SK-N-SH (cell line): ENCODE results near the gene GPD2. TPM values are rescaled to one million over a fixed set of nuclear protein-coding genes. Genes with fewer than 3 reads are reported as not detected.

Experiments used
- CTCF ChIA-PET: fragments of 300-600, 350-600 bp; formaldehyde crosslinking; extraction: SDS; loops from one replicate; lab custom pipeline; 2021; lab: Yijun Ruan, JAX
- POLR2A ChIA-PET: fragments of 350-600 bp; sonication (Branson Sonifier 250); formaldehyde crosslinking; extraction: SDS; loops from one replicate; lab custom pipeline; 2020; ENCODE audit warnings: antibody characterized with exemption, inconsistent platforms; lab: Yijun Ruan, JAX
- DNase-seq: peaks from one replicate; pipeline ENCODE4 v3.0.0; 2012
- H2AFZ ChIP-seq: fragments of 200-600 bp; sonication (generic); 2 replicates; pipeline ENCODE4 v1.8.1; 2016; ENCODE audit warnings: antibody characterized with exemption, mild to moderate bottlenecking, low read depth
- H3F3A ChIP-seq: fragments of 200-600 bp; sonication (generic); replicated peaks from 2 replicates; pipeline ENCODE3; 2016; ENCODE audit warnings: antibody characterized with exemption, mild to moderate bottlenecking; ENCODE audit not compliant: insufficient read depth
- H3K27ac ChIP-seq, 2 experiments: fragments of 200-500 bp in 1 of 2; fragments of 200-600 bp in 1 of 2; sonication (Bioruptor generic) in 1 of 2; sonication (generic), shearing (Covaris generic) in 1 of 2; 2 replicates each; pipeline versions ENCODE4 v1.5.1 to v1.6.1; 2014 to 2016; ENCODE audit warnings: low read depth in 2 of 2, inconsistent platforms in 1 of 2, low read length in 1 of 2, mild to moderate bottlenecking in 1 of 2, mixed read lengths in 1 of 2
- H3K27me3 ChIP-seq: fragments of 200-600 bp; sonication (generic), shearing (Covaris generic); 2 replicates; pipeline ENCODE4 v1.6.1; 2016; ENCODE audit warnings: mixed run types; ENCODE audit not compliant: insufficient read depth
- H3K36me3 ChIP-seq, 2 experiments: fragments of 200-500 bp in 1 of 2; fragments of 200-600 bp in 1 of 2; sonication (Bioruptor generic) in 1 of 2; sonication (generic) in 1 of 2; replicated peaks in 1 of 2; 2 replicates each; pipeline versions ENCODE3 to v1.5.1; 2014 to 2016; ENCODE audit warnings: low read length in 1 of 2, mild to moderate bottlenecking in 1 of 2; ENCODE audit not compliant: insufficient read depth in 2 of 2, control insufficient read depth in 1 of 2
- H3K4me1 ChIP-seq, 2 experiments: fragments of 200-500 bp in 1 of 2; fragments of 200-600 bp in 1 of 2; sonication (Bioruptor generic) in 1 of 2; sonication (generic), shearing (Covaris generic) in 1 of 2; 2 replicates each; pipeline versions ENCODE4 v1.5.1 to v1.6.1; 2014 to 2016; ENCODE audit warnings: low read depth in 1 of 2, low read length in 1 of 2, mixed run types in 1 of 2; ENCODE audit not compliant: insufficient read depth in 2 of 2, control insufficient read depth in 1 of 2
- H3K4me2 ChIP-seq: fragments of 200-600 bp; sonication (generic), shearing (Covaris generic); 2 replicates; pipeline ENCODE4 v1.6.1; 2017; ENCODE audit warnings: mixed run types
- H3K4me3 ChIP-seq, 2 experiments: fragments of 200-500 bp in 1 of 2; fragments of 200-600 bp in 1 of 2; sonication (Bioruptor generic) in 1 of 2; sonication (generic), shearing (Covaris generic) in 1 of 2; 2 replicates each; pipeline versions ENCODE4 v1.5.1 to v1.8.1; 2014 to 2016; ENCODE audit warnings: low read depth in 2 of 2, inconsistent platforms in 1 of 2, low read length in 1 of 2, mild to moderate bottlenecking in 1 of 2, mixed read lengths in 1 of 2, moderate library complexity in 1 of 2
- H3K79me2 ChIP-seq: fragments of 200-600 bp; sonication (generic); 2 replicates; pipeline ENCODE4 v1.8.1; 2017; ENCODE audit warnings: mild to moderate bottlenecking; ENCODE audit not compliant: insufficient read depth
- H3K9ac ChIP-seq: fragments of 200-600 bp; sonication (generic); 2 replicates; pipeline ENCODE4 v1.6.1; 2017; ENCODE audit warnings: mixed run types
- H3K9me2 ChIP-seq: fragments of 200-600 bp; sonication (generic); 2 replicates; pipeline ENCODE4 v1.6.1; 2017; ENCODE audit warnings: mixed run types
- H3K9me3 ChIP-seq: fragments of 200-600 bp; sonication (generic); 2 replicates; pipeline ENCODE4 v1.6.1; 2017; ENCODE audit warnings: mixed run types, mild to moderate bottlenecking, moderate library complexity
- H4K20me1 ChIP-seq: fragments of 200-600 bp; sonication (generic); 2 replicates; pipeline ENCODE4 v1.6.1; 2017; ENCODE audit warnings: mild to moderate bottlenecking, mixed run types; ENCODE audit not compliant: insufficient read depth
- CHD2 ChIP-seq: fragments of 150-350 bp; IDR thresholded peaks from 2 replicates; pipeline ENCODE4 v1.6.1; 2018; ENCODE audit warnings: low read length; ENCODE audit not compliant: partially characterized antibody
- EP300 ChIP-seq, 2 experiments: IDR thresholded peaks; 2 replicates each; pipeline versions ENCODE4 v1.4.0 to v1.6.1; 2012; ENCODE audit warnings: borderline replicate concordance in 1 of 2, low read depth in 1 of 2, low read length in 1 of 2
- EZH2phosphoT487 ChIP-seq: fragments of 200-600 bp; sonication (generic); IDR thresholded peaks from 2 replicates; pipeline ENCODE4 v1.6.1; 2017; ENCODE audit warnings: low read depth, mixed run types, mild to moderate bottlenecking, antibody characterized with exemption, moderate library complexity, borderline replicate concordance
- FOSL2 ChIP-seq: IDR thresholded peaks from 2 replicates; pipeline ENCODE4 v1.4.0; 2012; ENCODE audit warnings: low read depth, mild to moderate bottlenecking, moderate library complexity, borderline replicate concordance
- GABPA ChIP-seq: IDR thresholded peaks from 2 replicates; pipeline ENCODE4 v1.4.0; 2012; ENCODE audit warnings: low read depth, mild to moderate bottlenecking
- GATA2 ChIP-seq: sonication (generic); formaldehyde crosslinking; IDR thresholded peaks from 2 replicates; pipeline ENCODE4 v1.5.0; 2020; ENCODE audit warnings: mild to moderate bottlenecking, missing genetic modification reagents
- JUND ChIP-seq: IDR thresholded peaks from 2 replicates; pipeline ENCODE4 v1.4.0; 2012
- NFIC ChIP-seq: IDR thresholded peaks from 2 replicates; pipeline ENCODE4 v1.4.0; 2012; ENCODE audit warnings: borderline replicate concordance
- RAD21 ChIP-seq: IDR thresholded peaks from 2 replicates; pipeline ENCODE4 v1.6.1; 2012; ENCODE audit warnings: mild to moderate bottlenecking, low read length
- SMC3 ChIP-seq: IDR thresholded peaks from 2 replicates; pipeline ENCODE4 v1.6.1; 2012; ENCODE audit warnings: low read depth, low read length, improper control_type of control experiment
- TAF1 ChIP-seq: IDR thresholded peaks from 2 replicates; pipeline ENCODE4 v1.6.1; 2012; ENCODE audit warnings: low read depth, mild to moderate bottlenecking, low read length, moderate library complexity, borderline replicate concordance
- TEAD4 ChIP-seq: IDR thresholded peaks from 2 replicates; pipeline ENCODE4 v1.4.0; 2012; ENCODE audit warnings: mild to moderate bottlenecking, borderline replicate concordance; ENCODE audit not compliant: insufficient read depth
- YY1 ChIP-seq: IDR thresholded peaks from 2 replicates; pipeline ENCODE4 v1.4.0; 2012; ENCODE audit warnings: low read depth, mild to moderate bottlenecking
- WGBS: methylation state at CpG from one replicate; pipeline ENCODE4 v1.1.6; 2017; ENCODE audit warnings: low lambda C conversion rate; 5-methylcytosine and 5-hydroxymethylcytosine counted together
- polyA plus RNA-seq, 3 experiments: library from polyadenylated mRNA; depleted of rRNA; stranded (reverse); fragments of >200 nt; gene quantifications; 2 replicates each; pipeline ENCODE4 v1.2.3, GENCODE V29; 2012
- TF ChIP-seq, protein P1 (sequence below): IDR thresholded peaks from 2 replicates; pipeline ENCODE4 v1.4.0; 2012; ENCODE audit warnings: low read depth

Gene GPD2
- polyA plus RNA-seq, 1 of the 3 experiments (the other 2 are of a cell fraction), result 4.8 TPM

DNA sequence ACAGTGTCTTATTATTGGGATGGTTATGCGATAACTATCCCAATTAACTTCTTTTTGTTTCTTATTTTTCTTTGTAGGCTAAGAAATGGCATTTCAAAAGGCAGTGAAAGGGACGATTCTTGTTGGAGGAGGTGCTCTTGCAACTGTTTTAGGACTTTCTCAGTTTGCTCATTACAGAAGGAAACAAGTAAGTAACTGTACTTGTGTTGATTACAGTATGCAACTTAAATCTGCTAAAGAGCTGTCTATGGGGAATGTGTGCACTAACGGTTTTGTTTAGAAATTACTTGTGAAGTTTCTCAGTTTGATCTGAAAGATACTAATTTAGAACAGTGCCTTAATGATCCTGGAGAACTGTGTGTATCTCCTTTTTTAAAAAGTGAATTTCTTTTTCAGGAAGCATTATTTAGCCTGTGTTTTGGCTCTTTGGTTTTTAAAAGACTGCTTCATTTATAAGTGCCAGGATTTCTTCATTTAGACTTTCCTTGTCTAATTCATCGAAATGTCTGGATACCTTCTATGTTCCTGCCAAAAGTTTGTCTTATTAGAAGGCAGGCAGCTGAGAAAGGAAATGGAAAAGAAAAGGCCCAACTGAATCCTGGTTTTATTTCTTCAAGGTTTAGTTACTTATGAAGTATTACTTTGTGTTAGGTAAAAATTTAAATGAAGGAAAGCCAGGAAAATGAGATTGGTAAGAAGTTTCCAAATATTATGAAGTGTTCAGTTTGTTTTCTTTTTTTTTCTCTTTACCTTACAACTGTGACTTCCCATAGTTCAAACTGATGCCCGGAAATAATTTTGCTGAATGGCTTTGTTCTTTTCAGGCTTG, 40.1 kb downstream of the GPD2 start (continued):
- no peak for TF ChIP-seq GABPA

DNA sequence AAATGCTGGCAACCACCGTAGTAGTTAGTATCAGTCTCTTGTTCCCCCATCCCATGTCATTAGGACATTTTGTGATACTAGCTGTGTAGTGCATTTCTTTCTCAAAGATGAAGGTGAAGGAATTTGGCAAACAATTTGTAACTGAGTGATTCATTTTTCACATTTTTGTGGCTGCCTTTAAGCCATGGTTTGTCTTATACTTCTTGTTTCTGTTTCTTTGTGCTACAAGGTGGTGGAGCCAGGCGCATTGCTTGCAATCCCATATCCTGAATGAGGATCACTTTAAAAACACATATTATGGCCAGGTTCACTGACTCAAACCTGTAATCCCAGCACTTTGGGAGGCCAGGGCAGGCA, 40.6 kb downstream of the GPD2 start:
- H3F3A ChIP-seq, result peaks cover 6% of the 10 kb centered on the region
- no peaks in the 10 kb centered on the region for H3K27me3 ChIP-seq
- WGBS, result 79% methylated on average over 2 of the region's 2 CpGs
- H4K20me1 ChIP-seq, result no peaks in the 10 kb centered on the region
- H3K9me2 ChIP-seq, result no peaks in the 10 kb centered on the region
- peak overlapping the region; percentile 17; the same call in 1 of the 2 replicates for H3K4me2 ChIP-seq
- no peak for DNase-seq
- H3K9me3 ChIP-seq, result no peaks in the 10 kb centered on the region
- POLR2A ChIA-PET, result no interaction called here
- no peak for TF ChIP-seq CHD2
- TF ChIP-seq EP300 (IDR thresholded peaks at IDR 0.05; ENCODE audit: borderline replicate concordance in 1 of 2, low read depth in 1 of 2, low read length in 1 of 2), result no peak
- TF ChIP-seq, protein P1, sequence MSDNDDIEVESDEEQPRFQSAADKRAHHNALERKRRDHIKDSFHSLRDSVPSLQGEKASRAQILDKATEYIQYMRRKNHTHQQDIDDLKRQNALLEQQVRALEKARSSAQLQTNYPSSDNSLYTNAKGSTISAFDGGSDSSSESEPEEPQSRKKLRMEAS, result no peak
- TF ChIP-seq FOSL2, result 0 out of 2 replicates have a peak, but pooled peaks have one; percentile 6
- no peak for TF ChIP-seq SMC3
- no peak for TF ChIP-seq YY1
- peak; percentile 21; the same call in 1 of the 2 replicates for TF ChIP-seq NFIC
- H3K4me1 ChIP-seq, result no peaks in the 10 kb centered on the region; a peak in 1 of 4 replicates
- CTCF ChIA-PET, result no interaction called here
- no peak overlapping the region for H3K9ac ChIP-seq
- H3K36me3 ChIP-seq, result no peaks in the 10 kb centered on the region
- H3K79me2 ChIP-seq, result no peaks in the 10 kb centered on the region
- H3K27ac ChIP-seq, result peak overlapping the region in 1 of 2 experiments; percentile 6; a peak in 2 of 4 replicates
- H2AFZ ChIP-seq, result no peak overlapping the region
- no peak overlapping the region for H3K4me3 ChIP-seq

DNA sequence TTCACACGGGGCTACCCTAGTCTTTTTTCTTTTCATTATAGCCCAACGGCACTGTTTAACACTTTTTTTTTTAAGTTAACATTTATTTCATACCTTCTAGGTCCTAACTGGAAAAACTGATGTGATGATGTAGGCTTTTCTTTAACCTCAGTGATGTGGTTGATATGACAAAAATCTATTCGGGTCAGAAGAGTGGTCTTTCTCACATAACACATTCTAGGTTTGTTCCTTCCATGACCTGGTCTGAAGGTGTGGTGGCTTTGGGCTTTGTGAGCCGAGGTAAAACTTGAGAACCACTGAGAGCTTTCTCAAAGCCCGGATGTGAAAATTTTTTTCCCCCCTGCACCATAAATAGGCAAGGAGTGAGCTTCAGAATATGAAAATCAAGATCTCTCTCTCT, 44.2 kb downstream of the GPD2 start:
- no peaks in the 10 kb centered on the region for H3K27me3 ChIP-seq
- no peak overlapping the region for H3K27ac ChIP-seq
- H3K79me2 ChIP-seq, result no peaks in the 10 kb centered on the region
- H2AFZ ChIP-seq, result no peak overlapping the region
- H3K4me1 ChIP-seq, result peaks cover 0 to 4% of the 10 kb centered on the region in 2 experiments; a peak in 2 of 4 replicates
- ChIA-PET CTCF (no interaction called here), POLR2A (no interaction called here)
- no peak overlapping the region for H3K9ac ChIP-seq
- no peaks in the 10 kb centered on the region for H3K9me2 ChIP-seq
- no peak for DNase-seq
- peaks cover 6% of the 10 kb centered on the region for H3F3A ChIP-seq
- no peaks in the 10 kb centered on the region for H4K20me1 ChIP-seq
- H3K36me3 ChIP-seq, result no peaks in the 10 kb centered on the region
- H3K4me2 ChIP-seq, result no peak overlapping the region
- TF ChIP-seq EZH2phosphoT487 (no peak), RAD21 (no peak), JUND (no peak), TEAD4 (no peak), TAF1 (no peak), GATA2 (CRISPR knock-in tag) (no peak)
- TF ChIP-seq, all 33 proteins: peak for 0
- H3K9me3 ChIP-seq, result no peaks in the 10 kb centered on the region
- no peak overlapping the region for H3K4me3 ChIP-seq
- 95% methylated on average over 5 of the region's 5 CpGs for WGBS
